Karpas-422 (cell line): ENCODE data around the gene ANKRD6. TPM values are rescaled to one million over a fixed set of nuclear protein-coding genes. Genes with fewer than 3 reads are reported as not detected.

Source experiments
- DNase-seq: peaks from one replicate; pipeline ENCODE4 v3.0.0-alpha.2; 2015
- H2AFZ ChIP-seq: fragments of 200-600 bp; sonication (generic); 2 replicates; pipeline ENCODE4 v1.6.1; 2014; ENCODE audit warnings: antibody characterized with exemption, low read length, mixed read lengths
- H3K27ac ChIP-seq: fragments of 200-600 bp; sonication (generic); 2 replicates; pipeline ENCODE4 v1.5.1; 2014; ENCODE audit warnings: mild to moderate bottlenecking, low read length, moderate library complexity
- H3K27me3 ChIP-seq: fragments of 200-600 bp; sonication (generic); 2 replicates; pipeline ENCODE4 v1.6.1; 2014; ENCODE audit warnings: low read length, mixed read lengths
- H3K36me3 ChIP-seq: fragments of 200-600 bp; sonication (generic); 2 replicates; pipeline ENCODE4 v1.6.1; 2014; ENCODE audit warnings: low read length, mixed read lengths; ENCODE audit not compliant: insufficient read depth
- H3K4me1 ChIP-seq: fragments of 200-600 bp; sonication (generic); 2 replicates; pipeline ENCODE4 v1.6.1; 2014; ENCODE audit warnings: mild to moderate bottlenecking, low read length, mixed read lengths
- H3K4me2 ChIP-seq: fragments of 200-600 bp; sonication (generic); 2 replicates; pipeline ENCODE4 v1.6.1; 2014; ENCODE audit warnings: low read length, low read depth, mild to moderate bottlenecking; ENCODE audit not compliant: poor library complexity, severe bottlenecking
- H3K4me3 ChIP-seq: fragments of 200-600 bp; sonication (generic); 2 replicates; pipeline ENCODE4 v1.5.1; 2014; ENCODE audit warnings: mild to moderate bottlenecking, antibody characterized with exemption, low read length, mixed read lengths
- H3K79me2 ChIP-seq: fragments of 200-600 bp; sonication (generic); 2 replicates; pipeline ENCODE4 v1.6.1; 2014; ENCODE audit warnings: mild to moderate bottlenecking, low read length, mixed read lengths
- H3K9ac ChIP-seq: fragments of 200-600 bp; sonication (generic); 2 replicates; pipeline ENCODE4 v1.6.0; 2014; ENCODE audit warnings: low read length
- H3K9me2 ChIP-seq: fragments of 200-600 bp; sonication (generic), shearing (Covaris generic); replicated peaks from 2 replicates; pipeline ENCODE4 v1.6.0; 2014; ENCODE audit warnings: mild to moderate bottlenecking, low read length, moderate library complexity; ENCODE audit not compliant: insufficient read depth
- H3K9me3 ChIP-seq: fragments of 300-700, 200-600 bp; sonication (generic); 2 replicates; pipeline ENCODE4 v1.6.1; 2014; ENCODE audit warnings: low read length, mixed read lengths
- H4K20me1 ChIP-seq: fragments of 200-600 bp; sonication (generic); 2 replicates; pipeline ENCODE4 v1.6.1; 2014; ENCODE audit warnings: mild to moderate bottlenecking, antibody characterized with exemption, low read length, low read depth; ENCODE audit not compliant: insufficient read depth
- total RNA-seq: library from RNA; depleted of rRNA; stranded (reverse); fragments of >200 nt; shearing (Covaris generic); gene quantifications from 2 replicates; pipeline ENCODE4 v1.2.3, GENCODE V29; 2014; ENCODE audit warnings: low replicate concordance

ANKRD6 gene
- total RNA-seq, 1 experiment from 2014 or later = not detected

- no peak overlapping the region for H2AFZ ChIP-seq
- H3K36me3 ChIP-seq = no peaks in the 10 kb centered on the region
- H3K9me3 ChIP-seq = no peaks in the 10 kb centered on the region
- H3K4me3 ChIP-seq = no peak overlapping the region
- H3K4me2 ChIP-seq = no peak overlapping the region
- DNase-seq = no peak
- H3K27me3 ChIP-seq = no peaks in the 10 kb centered on the region
- H3K9me2 ChIP-seq = no peaks in the 10 kb centered on the region
- H3K27ac ChIP-seq = no peak overlapping the region
- H4K20me1 ChIP-seq = no peaks in the 10 kb centered on the region
- no peaks in the 10 kb centered on the region for H3K79me2 ChIP-seq
- no peak overlapping the region for H3K9ac ChIP-seq
- H3K4me1 ChIP-seq = peaks cover 6% of the 10 kb centered on the region
These were observed 122.1 kb downstream of the ANKRD6 start for GRCh38 chr6:89555031-89555430.

GRCh38 chr6:89555806-89556205 lies 122.9 kb downstream of the ANKRD6 start:
- Histone ChIP-seq H3K4me2 (no peak overlapping the region), H3K27ac (no peak overlapping the region), H3K9ac (no peak overlapping the region), H3K9me2 (no peaks in the 10 kb centered on the region), H3K9me3 (no peaks in the 10 kb centered on the region), H3K36me3 (no peaks in the 10 kb centered on the region), H3K4me1 (peaks cover 6% of the 10 kb centered on the region), H3K27me3 (no peaks in the 10 kb centered on the region), H3K79me2 (no peaks in the 10 kb centered on the region), H4K20me1 (no peaks in the 10 kb centered on the region), H3K4me3 (no peak overlapping the region), H2AFZ (no peak overlapping the region)
- DNase-seq = no peak

GRCh38 chr6:89559487-89559886 lies 126.5 kb downstream of the ANKRD6 start:
- Histone ChIP-seq H4K20me1 (no peaks in the 10 kb centered on the region), H3K4me2 (no peak overlapping the region), H3K9ac (no peak overlapping the region), H3K9me3 (no peaks in the 10 kb centered on the region), H3K4me1 (peaks cover 6% of the 10 kb centered on the region), H3K79me2 (no peaks in the 10 kb centered on the region), H2AFZ (no peak overlapping the region), H3K9me2 (no peaks in the 10 kb centered on the region), H3K36me3 (no peaks in the 10 kb centered on the region), H3K27me3 (no peaks in the 10 kb centered on the region), H3K4me3 (no peak overlapping the region), H3K27ac (no peak overlapping the region)
- DNase-seq = no peak

GRCh38 chr6:89562093-89562973 lies 129.4 kb downstream of the ANKRD6 start:
- Histone ChIP-seq H3K36me3 (no peaks in the 10 kb centered on the region), H3K4me3 (no peak overlapping the region), H3K27ac (no peak overlapping the region), H3K9ac (no peak overlapping the region), H2AFZ (no peak overlapping the region), H3K27me3 (0 out of 2 replicates have a peak, but pooled peaks cover 2% of the 10 kb centered on the region), H3K9me3 (no peaks in the 10 kb centered on the region), H3K9me2 (no peaks in the 10 kb centered on the region), H3K4me2 (no peak overlapping the region), H3K79me2 (no peaks in the 10 kb centered on the region), H4K20me1 (no peaks in the 10 kb centered on the region), H3K4me1 (no peaks in the 10 kb centered on the region)
- DNase-seq = no peak

- no peak overlapping the region for H3K4me2 ChIP-seq
- H3K27me3 ChIP-seq = 0 out of 2 replicates have a peak, but pooled peaks cover 3% of the 10 kb centered on the region
- no peaks in the 10 kb centered on the region for H3K9me2 ChIP-seq
- H4K20me1 ChIP-seq = no peaks in the 10 kb centered on the region
- DNase-seq = no peak
- no peak overlapping the region for H3K9ac ChIP-seq
- H2AFZ ChIP-seq = no peak overlapping the region
- H3K4me3 ChIP-seq = no peak overlapping the region
- H3K27ac ChIP-seq = no peak overlapping the region
- H3K79me2 ChIP-seq = no peaks in the 10 kb centered on the region
- no peaks in the 10 kb centered on the region for H3K36me3 ChIP-seq
- H3K4me1 ChIP-seq = no peaks in the 10 kb centered on the region
- H3K9me3 ChIP-seq = no peaks in the 10 kb centered on the region
These were observed 130.9 kb downstream of the ANKRD6 start for GRCh38 chr6:89563866-89564265.

GRCh38 chr6:89564752-89565427 lies 131.9 kb downstream of the ANKRD6 start:
- Histone ChIP-seq H3K4me3 (no peak overlapping the region), H3K4me2 (no peak overlapping the region), H3K9ac (no peak overlapping the region)

GRCh38 chr6:89566008-89566800 lies 133.3 kb downstream of the ANKRD6 start:
- no peak overlapping the region for H2AFZ ChIP-seq
- H3K4me1 ChIP-seq = no peaks in the 10 kb centered on the region
- H3K4me3 ChIP-seq = no peak overlapping the region
- H3K36me3 ChIP-seq = no peaks in the 10 kb centered on the region
- no peaks in the 10 kb centered on the region for H3K79me2 ChIP-seq
- no peak overlapping the region for H3K27ac ChIP-seq
- H3K9me3 ChIP-seq = no peaks in the 10 kb centered on the region
- no peaks in the 10 kb centered on the region for H4K20me1 ChIP-seq
- no peaks in the 10 kb centered on the region for H3K9me2 ChIP-seq
- H3K4me2 ChIP-seq = no peak overlapping the region
- 0 out of 2 replicates have a peak, but pooled peaks cover 3% of the 10 kb centered on the region for H3K27me3 ChIP-seq
- DNase-seq = no peak
- no peak overlapping the region for H3K9ac ChIP-seq

More at GRCh38 chr6:89564752-89565427, 131.9 kb downstream of the ANKRD6 start:
- H3K9me3 ChIP-seq = no peaks in the 10 kb centered on the region
- no peaks in the 10 kb centered on the region for H3K4me1 ChIP-seq
- H3K36me3 ChIP-seq = no peaks in the 10 kb centered on the region
- no peaks in the 10 kb centered on the region for H3K79me2 ChIP-seq
- no peaks in the 10 kb centered on the region for H4K20me1 ChIP-seq
- H3K9me2 ChIP-seq = no peaks in the 10 kb centered on the region
- H3K27me3 ChIP-seq = 0 out of 2 replicates have a peak, but pooled peaks cover 3% of the 10 kb centered on the region
- H2AFZ ChIP-seq = no peak overlapping the region
- no peak for DNase-seq
- H3K27ac ChIP-seq = no peak overlapping the region
